ENCODE results near the gene TFIP11. TPM values are rescaled to one million over a fixed set of nuclear protein-coding genes. Genes with fewer than 3 reads are reported as not detected.

TFIP11 gene
- total RNA-seq, 3 donors from 2014 or later, result 27.5 to 34.5 (median 29.0) TPM

- H3K4me1 ChIP-seq, result no peaks in the 10 kb centered on the region
- no peak overlapping the region for H3K27ac ChIP-seq
- TF ChIP-seq, protein P1, sequence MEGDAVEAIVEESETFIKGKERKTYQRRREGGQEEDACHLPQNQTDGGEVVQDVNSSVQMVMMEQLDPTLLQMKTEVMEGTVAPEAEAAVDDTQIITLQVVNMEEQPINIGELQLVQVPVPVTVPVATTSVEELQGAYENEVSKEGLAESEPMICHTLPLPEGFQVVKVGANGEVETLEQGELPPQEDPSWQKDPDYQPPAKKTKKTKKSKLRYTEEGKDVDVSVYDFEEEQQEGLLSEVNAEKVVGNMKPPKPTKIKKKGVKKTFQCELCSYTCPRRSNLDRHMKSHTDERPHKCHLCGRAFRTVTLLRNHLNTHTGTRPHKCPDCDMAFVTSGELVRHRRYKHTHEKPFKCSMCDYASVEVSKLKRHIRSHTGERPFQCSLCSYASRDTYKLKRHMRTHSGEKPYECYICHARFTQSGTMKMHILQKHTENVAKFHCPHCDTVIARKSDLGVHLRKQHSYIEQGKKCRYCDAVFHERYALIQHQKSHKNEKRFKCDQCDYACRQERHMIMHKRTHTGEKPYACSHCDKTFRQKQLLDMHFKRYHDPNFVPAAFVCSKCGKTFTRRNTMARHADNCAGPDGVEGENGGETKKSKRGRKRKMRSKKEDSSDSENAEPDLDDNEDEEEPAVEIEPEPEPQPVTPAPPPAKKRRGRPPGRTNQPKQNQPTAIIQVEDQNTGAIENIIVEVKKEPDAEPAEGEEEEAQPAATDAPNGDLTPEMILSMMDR (IDR thresholded peaks at IDR 0.05), result no peak
- no peak for TF ChIP-seq POLR2A (IDR thresholded peaks at IDR 0.05)
- no peak for TF ChIP-seq POLR2AphosphoS5 (IDR thresholded peaks at IDR 0.05)
- DNase-seq (ENCODE audit: low spot score in 2 of 2), result no peak
- H3K27me3 ChIP-seq, result no peaks in the 10 kb centered on the region
- intact Hi-C loops (cut with DNase I; ENCODE audit: low total_unique reads), result no loop called here
- no peak overlapping the region for H3K4me3 ChIP-seq
- peaks cover 30% of the 10 kb centered on the region for H3K36me3 ChIP-seq
- H3K9me3 ChIP-seq, result no peaks in the 10 kb centered on the region
Measured at GRCh38 chr22:26499188-26499703, 13.0 kb downstream of the TFIP11 start.

- H3K36me3 ChIP-seq, result peaks cover 41% of the 10 kb centered on the region
Measured at GRCh38 chr22:26496456-26496855, 15.8 kb downstream of the TFIP11 start.

DNA sequence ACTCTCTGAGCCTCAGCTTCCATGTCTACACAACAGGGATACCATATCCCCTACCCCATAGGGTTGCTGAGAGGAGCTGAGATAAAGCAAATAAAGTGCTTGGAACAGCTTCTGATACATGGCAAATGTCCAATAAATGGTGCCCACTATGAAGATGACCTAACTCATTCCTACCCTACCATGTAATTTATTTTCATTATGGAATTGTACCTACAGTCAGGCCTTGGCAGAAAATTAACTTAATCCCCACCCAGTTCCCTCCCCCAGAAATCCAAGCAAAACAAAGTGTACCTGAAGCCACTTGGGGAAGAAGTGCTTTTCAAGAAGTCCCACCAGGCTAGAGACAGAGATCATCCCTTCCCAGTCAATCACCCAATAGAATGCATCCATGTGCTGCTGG lies 17.8 kb downstream of the TFIP11 start:
- no peaks in the 10 kb centered on the region for H3K9me3 ChIP-seq
- intact Hi-C loops (cut with DNase I; ENCODE audit: low total_unique reads), result no loop called here
- DNase-seq (ENCODE audit: low spot score in 2 of 2), result no peak
- no peaks in the 10 kb centered on the region for H3K27me3 ChIP-seq
- H3K4me1 ChIP-seq, result no peaks in the 10 kb centered on the region
- no peak for TF ChIP-seq POLR2AphosphoS5 (IDR thresholded peaks at IDR 0.05)
- no peak for TF ChIP-seq POLR2A (IDR thresholded peaks at IDR 0.05)
- TF ChIP-seq, protein P1 (IDR thresholded peaks at IDR 0.05), result no peak
- H3K4me3 ChIP-seq, result no peak overlapping the region
- H3K36me3 ChIP-seq, result peaks cover 34% of the 10 kb centered on the region
- no peak overlapping the region for H3K27ac ChIP-seq

More at GRCh38 chr22:26496456-26496855, 15.8 kb downstream of the TFIP11 start:
- no peak overlapping the region for H3K4me3 ChIP-seq
- no peak for DNase-seq (ENCODE audit: low spot score in 2 of 2)
- intact Hi-C loops (cut with DNase I; ENCODE audit: low total_unique reads), result no loop called here
- no peaks in the 10 kb centered on the region for H3K9me3 ChIP-seq
- no peaks in the 10 kb centered on the region for H3K4me1 ChIP-seq
- H3K27ac ChIP-seq, result no peak overlapping the region
- H3K27me3 ChIP-seq, result no peaks in the 10 kb centered on the region
- TF ChIP-seq POLR2AphosphoS5 (IDR thresholded peaks at IDR 0.05) (no peak), POLR2A (IDR thresholded peaks at IDR 0.05) (no peak)
- TF ChIP-seq, protein P1 (IDR thresholded peaks at IDR 0.05), result no peak

DNA sequence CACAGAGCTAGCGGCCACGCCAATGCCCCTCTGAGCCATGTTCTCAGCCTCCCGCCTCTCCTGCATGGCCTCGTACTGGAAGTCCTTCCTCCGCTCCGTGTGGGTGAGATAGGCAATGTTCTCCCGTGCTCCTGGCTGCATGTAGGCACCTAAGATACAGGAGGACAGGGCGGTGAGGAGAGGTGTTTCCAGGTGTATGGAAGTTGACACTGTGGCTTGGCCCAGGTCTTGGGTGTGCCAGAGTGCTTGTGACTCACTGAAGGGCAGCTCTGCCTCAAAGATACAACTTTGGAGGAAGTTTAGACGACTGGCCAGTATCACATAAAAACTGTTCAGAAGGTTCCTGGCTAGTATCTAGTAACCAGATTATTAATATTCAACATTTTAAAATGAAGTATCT lies 20.1 kb downstream of the TFIP11 start:
- peaks cover 25% of the 10 kb centered on the region for H3K36me3 ChIP-seq
- TF ChIP-seq, protein P1 (IDR thresholded peaks at IDR 0.05), result no peak
- TF ChIP-seq POLR2AphosphoS5 (IDR thresholded peaks at IDR 0.05) (no peak), POLR2A (IDR thresholded peaks at IDR 0.05) (no peak)
- intact Hi-C loops (cut with DNase I; ENCODE audit: low total_unique reads), result no loop called here
- H3K27ac ChIP-seq, result no peak overlapping the region
- H3K9me3 ChIP-seq, result no peaks in the 10 kb centered on the region
- H3K27me3 ChIP-seq, result no peaks in the 10 kb centered on the region
- no peaks in the 10 kb centered on the region for H3K4me1 ChIP-seq
- no peak for DNase-seq (ENCODE audit: low spot score in 2 of 2)
- H3K4me3 ChIP-seq, result no peak overlapping the region

- DNase-seq (ENCODE audit: low spot score in 2 of 2), result no peak
- Histone ChIP-seq H3K27me3 (no peaks in the 10 kb centered on the region), H3K27ac (no peak overlapping the region), H3K4me3 (no peak overlapping the region), H3K36me3 (peaks cover 15% of the 10 kb centered on the region), H3K9me3 (no peaks in the 10 kb centered on the region), H3K4me1 (peaks cover 0 to 9% of the 10 kb centered on the region in 2 donors)
- TF ChIP-seq, protein P1 (IDR thresholded peaks at IDR 0.05), result no peak
- no peak for TF ChIP-seq POLR2A (IDR thresholded peaks at IDR 0.05)
- intact Hi-C loops (cut with DNase I; ENCODE audit: low total_unique reads), result no loop called here
Measured at GRCh38 chr22:26489447-26490036, 22.7 kb downstream of the TFIP11 start.
